GM23338 (cell line): ENCODE measurements around the gene CCDC194.

Experiments used
- EZH2phosphoT487 ChIP-seq: fragments of 200-600 bp; sonication (generic); IDR thresholded peaks from one replicate; pipeline ENCODE4 v1.8.1; 2018; ENCODE audit warnings: antibody characterized with exemption; ENCODE audit not compliant: unreplicated experiment
- NANOG ChIP-seq: IDR thresholded peaks from 2 replicates; pipeline ENCODE4 v1.6.1; 2016; ENCODE audit warnings: antibody characterized with exemption, borderline replicate concordance
- POLR2AphosphoS5 ChIP-seq: IDR thresholded peaks from 2 replicates; pipeline ENCODE4 v1.6.1; 2016; ENCODE audit warnings: antibody characterized with exemption, low read depth
- REST ChIP-seq: IDR thresholded peaks from one replicate; pipeline ENCODE4 v1.6.1; 2018; ENCODE audit warnings: antibody characterized with exemption; ENCODE audit not compliant: unreplicated experiment
- TF ChIP-seq, protein P1 (sequence below): IDR thresholded peaks from 2 replicates; pipeline ENCODE4 v1.6.1; 2016; ENCODE audit warnings: antibody characterized with exemption
- TF ChIP-seq, protein P2 (sequence below), 2 experiments: fragments of 200-600 bp in 1 of 2; sonication (generic) in 1 of 2; conservative IDR thresholded peaks; 2 replicates each; pipeline versions ENCODE4 v1.5.1 to v1.6.1; 2016 to 2017; ENCODE audit warnings: antibody characterized with exemption in 2 of 2, low read depth in 2 of 2, mild to moderate bottlenecking in 2 of 2, moderate library complexity in 1 of 2

DNA sequence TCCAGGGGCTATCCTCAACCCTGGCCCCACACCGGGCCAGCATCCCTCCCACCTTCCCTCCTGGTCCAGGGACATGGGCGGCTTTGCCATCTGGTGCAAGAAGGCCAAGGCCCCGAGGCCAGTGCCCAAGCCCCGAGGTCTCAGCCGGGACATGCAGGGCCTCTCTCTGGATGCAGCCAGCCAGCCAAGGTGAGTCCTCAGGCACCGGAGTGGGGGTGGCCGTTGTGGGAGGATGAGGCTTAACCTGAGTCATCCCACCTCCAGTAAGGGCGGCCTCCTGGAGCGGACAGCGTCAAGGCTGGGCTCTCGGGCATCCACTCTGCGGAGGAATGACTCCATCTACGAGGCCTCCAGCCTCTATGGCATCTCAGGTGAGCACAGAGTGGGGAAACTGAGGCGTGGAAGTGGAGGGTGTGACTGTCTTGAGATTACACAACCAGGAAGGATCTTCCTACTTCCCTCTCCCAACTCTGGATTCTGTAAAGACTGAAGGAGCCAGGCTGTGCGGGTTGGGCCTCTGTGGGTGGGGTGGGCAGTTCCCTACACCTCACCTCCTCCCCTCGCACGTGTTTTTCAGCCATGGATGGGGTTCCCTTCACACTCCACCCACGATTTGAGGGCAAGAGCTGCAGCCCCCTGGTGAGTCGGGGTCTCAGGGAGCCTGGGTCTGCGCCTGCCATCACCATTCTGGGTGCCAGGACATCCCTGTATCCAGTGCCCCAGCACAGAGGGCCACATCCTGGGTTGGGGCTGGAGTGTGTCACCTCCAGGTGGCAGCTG, 29.6 kb upstream of the CCDC194 start:
- TF ChIP-seq, protein P1, sequence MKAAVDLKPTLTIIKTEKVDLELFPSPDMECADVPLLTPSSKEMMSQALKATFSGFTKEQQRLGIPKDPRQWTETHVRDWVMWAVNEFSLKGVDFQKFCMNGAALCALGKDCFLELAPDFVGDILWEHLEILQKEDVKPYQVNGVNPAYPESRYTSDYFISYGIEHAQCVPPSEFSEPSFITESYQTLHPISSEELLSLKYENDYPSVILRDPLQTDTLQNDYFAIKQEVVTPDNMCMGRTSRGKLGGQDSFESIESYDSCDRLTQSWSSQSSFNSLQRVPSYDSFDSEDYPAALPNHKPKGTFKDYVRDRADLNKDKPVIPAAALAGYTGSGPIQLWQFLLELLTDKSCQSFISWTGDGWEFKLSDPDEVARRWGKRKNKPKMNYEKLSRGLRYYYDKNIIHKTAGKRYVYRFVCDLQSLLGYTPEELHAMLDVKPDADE = no peak
- TF ChIP-seq, protein P2, sequence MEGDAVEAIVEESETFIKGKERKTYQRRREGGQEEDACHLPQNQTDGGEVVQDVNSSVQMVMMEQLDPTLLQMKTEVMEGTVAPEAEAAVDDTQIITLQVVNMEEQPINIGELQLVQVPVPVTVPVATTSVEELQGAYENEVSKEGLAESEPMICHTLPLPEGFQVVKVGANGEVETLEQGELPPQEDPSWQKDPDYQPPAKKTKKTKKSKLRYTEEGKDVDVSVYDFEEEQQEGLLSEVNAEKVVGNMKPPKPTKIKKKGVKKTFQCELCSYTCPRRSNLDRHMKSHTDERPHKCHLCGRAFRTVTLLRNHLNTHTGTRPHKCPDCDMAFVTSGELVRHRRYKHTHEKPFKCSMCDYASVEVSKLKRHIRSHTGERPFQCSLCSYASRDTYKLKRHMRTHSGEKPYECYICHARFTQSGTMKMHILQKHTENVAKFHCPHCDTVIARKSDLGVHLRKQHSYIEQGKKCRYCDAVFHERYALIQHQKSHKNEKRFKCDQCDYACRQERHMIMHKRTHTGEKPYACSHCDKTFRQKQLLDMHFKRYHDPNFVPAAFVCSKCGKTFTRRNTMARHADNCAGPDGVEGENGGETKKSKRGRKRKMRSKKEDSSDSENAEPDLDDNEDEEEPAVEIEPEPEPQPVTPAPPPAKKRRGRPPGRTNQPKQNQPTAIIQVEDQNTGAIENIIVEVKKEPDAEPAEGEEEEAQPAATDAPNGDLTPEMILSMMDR (conservative IDR thresholded peaks at IDR 0.05; ENCODE audit: low read depth in 2 of 2) = no peak
- no peak for TF ChIP-seq POLR2AphosphoS5
- TF ChIP-seq EZH2phosphoT487 = no peak
- no peak for TF ChIP-seq REST
- no peak for TF ChIP-seq NANOG
